PFSK-1 (cell line): ENCODE results near the gene ZNF99.

ENCODE experiments used
- FOXP2 ChIP-seq: optimal IDR thresholded peaks from 2 replicates; pipeline ENCODE3; 2011; ENCODE audit warnings: borderline replicate concordance, control low read depth, inconsistent platforms; ENCODE audit not compliant: insufficient read depth; ENCODE audit errors: extremely low read length, extremely low read depth
- POLR2AphosphoS5 ChIP-seq: IDR thresholded peaks from 2 replicates; pipeline ENCODE4 v1.6.1; 2012; ENCODE audit warnings: low read depth, mild to moderate bottlenecking, control low read depth, low read length, moderate library complexity
- SIN3A ChIP-seq: IDR thresholded peaks from 2 replicates; pipeline ENCODE4 v1.6.1; 2012; ENCODE audit warnings: mild to moderate bottlenecking, low read length, moderate library complexity, borderline replicate concordance; ENCODE audit not compliant: insufficient read depth
- TAF1 ChIP-seq: IDR thresholded peaks from 2 replicates; pipeline ENCODE4 v1.6.1; 2012; ENCODE audit warnings: low read length, control low read depth, borderline replicate concordance; ENCODE audit not compliant: insufficient read depth
- TF ChIP-seq, protein P1 (sequence below), 2 experiments: IDR thresholded peaks; 2 replicates each; pipeline versions ENCODE4 v1.6.1 to v1.8.0; 2011 to 2012; ENCODE audit warnings: low read depth in 2 of 2, low read length in 2 of 2, control low read depth in 1 of 2, inconsistent platforms in 1 of 2, mild to moderate bottlenecking in 1 of 2, moderate library complexity in 1 of 2; ENCODE audit not compliant: insufficient read depth in 1 of 2

Gene ZNF99

GRCh38 chr19:22807061-22807835 is 23.3 kb upstream of the ZNF99 start:
- no peak for TF ChIP-seq FOXP2
- TF ChIP-seq, protein P1, sequence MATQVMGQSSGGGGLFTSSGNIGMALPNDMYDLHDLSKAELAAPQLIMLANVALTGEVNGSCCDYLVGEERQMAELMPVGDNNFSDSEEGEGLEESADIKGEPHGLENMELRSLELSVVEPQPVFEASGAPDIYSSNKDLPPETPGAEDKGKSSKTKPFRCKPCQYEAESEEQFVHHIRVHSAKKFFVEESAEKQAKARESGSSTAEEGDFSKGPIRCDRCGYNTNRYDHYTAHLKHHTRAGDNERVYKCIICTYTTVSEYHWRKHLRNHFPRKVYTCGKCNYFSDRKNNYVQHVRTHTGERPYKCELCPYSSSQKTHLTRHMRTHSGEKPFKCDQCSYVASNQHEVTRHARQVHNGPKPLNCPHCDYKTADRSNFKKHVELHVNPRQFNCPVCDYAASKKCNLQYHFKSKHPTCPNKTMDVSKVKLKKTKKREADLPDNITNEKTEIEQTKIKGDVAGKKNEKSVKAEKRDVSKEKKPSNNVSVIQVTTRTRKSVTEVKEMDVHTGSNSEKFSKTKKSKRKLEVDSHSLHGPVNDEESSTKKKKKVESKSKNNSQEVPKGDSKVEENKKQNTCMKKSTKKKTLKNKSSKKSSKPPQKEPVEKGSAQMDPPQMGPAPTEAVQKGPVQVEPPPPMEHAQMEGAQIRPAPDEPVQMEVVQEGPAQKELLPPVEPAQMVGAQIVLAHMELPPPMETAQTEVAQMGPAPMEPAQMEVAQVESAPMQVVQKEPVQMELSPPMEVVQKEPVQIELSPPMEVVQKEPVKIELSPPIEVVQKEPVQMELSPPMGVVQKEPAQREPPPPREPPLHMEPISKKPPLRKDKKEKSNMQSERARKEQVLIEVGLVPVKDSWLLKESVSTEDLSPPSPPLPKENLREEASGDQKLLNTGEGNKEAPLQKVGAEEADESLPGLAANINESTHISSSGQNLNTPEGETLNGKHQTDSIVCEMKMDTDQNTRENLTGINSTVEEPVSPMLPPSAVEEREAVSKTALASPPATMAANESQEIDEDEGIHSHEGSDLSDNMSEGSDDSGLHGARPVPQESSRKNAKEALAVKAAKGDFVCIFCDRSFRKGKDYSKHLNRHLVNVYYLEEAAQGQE (IDR thresholded peaks at IDR 0.05; ENCODE audit: insufficient read depth in 1 of 2, low read depth in 2 of 2, low read length in 2 of 2): no peak
- no peak for TF ChIP-seq POLR2AphosphoS5
- TF ChIP-seq TAF1: no peak
- TF ChIP-seq SIN3A: no peak

GRCh38 chr19:22806418-22806817 is 22.5 kb upstream of the ZNF99 start:
- TF ChIP-seq TAF1 (no peak), POLR2AphosphoS5 (no peak), SIN3A (no peak), FOXP2 (no peak)
- TF ChIP-seq, protein P1 (IDR thresholded peaks at IDR 0.05; ENCODE audit: insufficient read depth in 1 of 2, low read depth in 2 of 2, low read length in 2 of 2): no peak

DNA sequence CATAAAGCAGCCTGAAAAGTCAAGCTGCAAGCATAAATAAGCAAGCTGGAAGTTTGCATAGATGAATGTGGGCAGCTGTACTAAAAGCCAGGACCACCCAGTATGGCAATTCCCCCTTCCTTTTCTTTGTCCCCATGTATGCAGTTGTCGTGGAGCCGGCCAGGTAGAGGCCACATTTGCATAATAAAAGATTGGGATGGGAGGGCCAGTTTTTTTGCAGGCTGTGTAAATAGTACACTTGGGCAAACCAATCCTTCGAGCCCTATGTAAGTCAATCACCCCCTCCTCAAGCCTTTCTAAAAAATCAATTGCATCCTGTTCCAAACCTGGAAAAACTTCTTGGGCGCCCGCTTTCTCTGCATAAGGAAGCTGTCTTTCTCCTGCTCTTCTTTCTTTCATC is 13.1 kb upstream of the ZNF99 start:
- TF ChIP-seq FOXP2: no peak
- TF ChIP-seq, protein P1 (IDR thresholded peaks at IDR 0.05; ENCODE audit: insufficient read depth in 1 of 2, low read depth in 2 of 2, low read length in 2 of 2): no peak
- TF ChIP-seq SIN3A: no peak
- no peak for TF ChIP-seq TAF1
- no peak for TF ChIP-seq POLR2AphosphoS5

- TF ChIP-seq TAF1: no peak
- TF ChIP-seq, protein P1 (IDR thresholded peaks at IDR 0.05; ENCODE audit: insufficient read depth in 1 of 2, low read depth in 2 of 2, low read length in 2 of 2): no peak
- no peak for TF ChIP-seq FOXP2
- TF ChIP-seq SIN3A: no peak
- TF ChIP-seq POLR2AphosphoS5: no peak
Observed at GRCh38 chr19:22735911-22736645, 47.9 kb downstream of the ZNF99 start.
